ENCODE measurements around the gene PTPRD.

Gene PTPRD

GRCh38 chr9:9790216-9790872 lies 822.5 kb downstream of the PTPRD start:
- H3K36me3 ChIP-seq (ENCODE audit: control insufficient read depth in 2 of 2, insufficient read depth in 1 of 2, low read length in 2 of 2): no peaks in the 10 kb centered on the region
- TF ChIP-seq ZNF654 (tag by site-specific recombination; IDR thresholded peaks at IDR 0.05; ENCODE audit: low read depth) (peak; percentile 39), ZNF148 (tag by site-specific recombination; IDR thresholded peaks at IDR 0.05; ENCODE audit: borderline replicate concordance) (no peak)
- no peaks in the 10 kb centered on the region for H3K9me3 ChIP-seq (ENCODE audit: control insufficient read depth, insufficient read depth, low read depth, low read length)
- CTCF ChIA-PET: interaction anchor here (0.6 to 5.0 kb wide), 8 partner anchors 12 to 843 kb away, joined by 3 to 48 read pairs (median 5); no protein-coding TSS in a partner anchor
- no peak overlapping the region for H3K27ac ChIP-seq (ENCODE audit: extremely low read depth, low read depth, low read length)
- no peak overlapping the region for H3K4me3 ChIP-seq (ENCODE audit: low read depth, low read length)
- POLR2A ChIA-PET: no interaction called here
- H3K4me1 ChIP-seq (ENCODE audit: control insufficient read depth, insufficient read depth, low read length): no peaks in the 10 kb centered on the region

GRCh38 chr9:9783711-9784110 lies 829.1 kb downstream of the PTPRD start:
- no peaks in the 10 kb centered on the region for H3K4me1 ChIP-seq (ENCODE audit: control insufficient read depth, insufficient read depth, low read length)
- TF ChIP-seq ZNF707 (tag by site-specific recombination; IDR thresholded peaks at IDR 0.05): no peak
- no peak for TF ChIP-seq ZNF133 (tag by site-specific recombination; IDR thresholded peaks at IDR 0.05)
- TF ChIP-seq KLF10 (tag by site-specific recombination; IDR thresholded peaks at IDR 0.05): no peak
- TF ChIP-seq ZNF776 (tag by site-specific recombination; IDR thresholded peaks at IDR 0.05; ENCODE audit: borderline replicate concordance): no peak
- TF ChIP-seq ZNF18 (tag by site-specific recombination; IDR thresholded peaks at IDR 0.05): no peak
- no peak for TF ChIP-seq ZNF24 (tag by site-specific recombination; IDR thresholded peaks at IDR 0.05)
- TF ChIP-seq YY2 (tag by site-specific recombination; IDR thresholded peaks at IDR 0.05): no peak
- no peak for TF ChIP-seq ZNF645 (tag by site-specific recombination; IDR thresholded peaks at IDR 0.05)
- TF ChIP-seq GLI2 (tag by site-specific recombination; IDR thresholded peaks at IDR 0.05; ENCODE audit: borderline replicate concordance, low read depth): no peak
- TF ChIP-seq REST (tag by site-specific recombination; IDR thresholded peaks at IDR 0.05): no peak
- no peak overlapping the region for H3K4me3 ChIP-seq (ENCODE audit: low read depth, low read length)
- H3K36me3 ChIP-seq (ENCODE audit: control insufficient read depth in 2 of 2, insufficient read depth in 1 of 2, low read length in 2 of 2): no peaks in the 10 kb centered on the region
- ChIA-PET CTCF (interaction anchor here (0.7 to 1.2 kb wide), 2 partner anchors 177 to 302 kb away, joined by 3 to 4 read pairs; no protein-coding TSS in a partner anchor), POLR2A (no interaction called here)
- H3K27ac ChIP-seq (ENCODE audit: extremely low read depth, low read depth, low read length): no peak overlapping the region
- H3K9me3 ChIP-seq (ENCODE audit: control insufficient read depth, insufficient read depth, low read depth, low read length): no peaks in the 10 kb centered on the region
